Stimulated activated CD4-positive, alpha-beta T cell treated with anti-CD3 and anti-CD28 coated beads, TNF-alpha, amount 100 ng/mL, for 48 hours (primary cell): Measurements from ENCODE around the gene TLCD3B.
A peak's percentile ranks its signal among the peaks of the same experiment; 100 is the strongest.

ENCODE experiments used
- DNase-seq, 3 donors: peaks; one replicate each; pipeline ENCODE4 v3.0.0-alpha.2; 2020; ENCODE audit warnings: low read depth in 3 of 3

TLCD3B gene, protein sequence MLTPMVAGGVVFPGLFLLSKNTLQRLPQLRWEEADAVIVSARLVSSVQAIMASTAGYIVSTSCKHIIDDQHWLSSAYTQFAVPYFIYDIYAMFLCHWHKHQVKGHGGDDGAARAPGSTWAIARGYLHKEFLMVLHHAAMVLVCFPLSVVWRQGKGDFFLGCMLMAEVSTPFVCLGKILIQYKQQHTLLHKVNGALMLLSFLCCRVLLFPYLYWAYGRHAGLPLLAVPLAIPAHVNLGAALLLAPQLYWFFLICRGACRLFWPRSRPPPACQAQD

DNA sequence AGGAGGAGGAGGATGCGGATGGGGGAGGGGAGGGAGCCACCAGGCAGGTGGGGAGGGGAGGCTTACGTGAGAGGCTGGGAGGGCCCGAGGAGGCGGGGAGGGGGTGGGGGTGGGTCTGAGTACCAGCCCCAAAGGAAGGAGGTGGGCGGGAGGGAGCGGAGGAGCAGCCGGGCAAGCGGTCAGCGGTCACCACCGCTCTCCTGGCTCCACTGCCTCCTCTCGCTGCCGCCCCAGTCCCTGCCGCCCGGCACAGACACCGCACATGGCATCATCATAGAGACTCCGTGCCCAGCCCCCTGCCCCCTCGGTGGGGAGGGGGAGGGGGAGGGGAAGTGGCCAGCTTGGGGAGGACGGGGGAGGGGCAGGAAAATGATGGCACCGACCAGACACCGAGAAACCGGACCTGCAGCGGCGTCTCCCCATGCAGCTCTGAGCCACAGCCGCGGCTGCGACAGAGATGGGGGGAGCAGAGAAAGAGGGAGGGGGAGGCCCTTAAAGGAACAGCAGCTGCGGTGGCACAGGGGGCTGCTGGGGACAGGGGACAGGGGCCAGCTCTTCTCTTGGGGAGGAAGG lies at the start of gene TLCD3B:
TLCD3B (minus strand) TSS at position 431 of the 573 bp plus-strand sequence. CDS start 744 bp downstream, outside the sequence.
- no peak for DNase-seq

DNA sequence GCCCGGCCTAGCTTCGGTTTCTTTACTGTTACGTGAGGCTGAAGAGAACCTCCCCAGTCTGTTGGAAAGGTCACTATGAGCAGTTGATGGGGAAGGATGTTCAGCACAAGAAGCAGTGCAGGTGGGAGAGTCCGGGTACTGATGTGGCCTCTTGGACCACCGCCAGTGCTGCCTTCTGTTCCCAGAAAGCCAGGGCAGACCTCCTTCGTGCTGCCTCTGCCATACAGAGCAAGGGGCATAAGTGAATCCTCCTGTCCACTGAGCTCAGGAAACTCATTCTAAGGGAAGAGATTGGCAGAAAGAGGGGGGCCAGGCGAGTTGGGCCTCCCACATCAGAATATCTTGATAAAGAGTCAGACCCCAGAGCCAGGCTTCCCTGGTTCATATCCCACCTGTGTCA lies 48.4 kb upstream of the TLCD3B start:
- no peak for DNase-seq

DNA sequence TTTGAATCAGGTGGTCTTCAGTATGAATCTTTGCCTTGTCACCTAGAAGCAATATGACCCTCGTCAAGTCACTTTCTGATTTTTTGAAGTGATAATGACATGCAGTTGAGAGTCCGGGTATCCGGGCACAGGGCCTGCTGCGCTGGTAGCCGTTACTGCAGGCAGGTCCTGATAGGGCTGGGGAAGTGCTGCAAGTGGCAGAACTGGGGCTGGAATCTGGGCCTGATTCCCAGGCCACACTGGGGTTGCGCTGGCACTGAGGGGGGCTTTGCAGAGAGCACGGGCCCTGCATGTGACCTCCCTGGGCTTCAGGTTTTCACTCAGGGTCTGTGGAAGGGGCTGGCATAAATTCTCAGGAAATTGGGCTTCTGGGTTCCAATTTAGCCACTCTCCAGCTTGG lies 47.7 kb upstream of the TLCD3B start:
- no peak for DNase-seq

DNA sequence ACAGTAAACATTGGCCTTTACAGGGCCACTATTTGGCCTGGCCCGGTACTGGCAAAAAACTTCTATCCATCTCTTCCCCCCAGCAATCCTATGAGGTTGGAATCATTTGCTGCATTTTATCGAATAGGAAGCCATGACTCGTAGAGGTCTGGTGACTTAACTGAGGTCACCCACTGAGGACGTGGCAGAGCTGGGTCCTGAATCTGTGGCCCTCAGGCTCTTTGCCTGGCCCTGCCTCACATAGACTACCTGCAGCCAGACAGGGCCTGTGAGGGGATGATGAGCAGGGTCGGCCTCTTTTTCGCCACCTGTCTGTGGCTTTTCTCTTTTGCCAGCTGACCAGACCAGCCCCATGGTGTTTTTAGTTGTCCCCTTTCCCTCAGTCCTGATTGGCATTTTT lies 46.6 kb upstream of the TLCD3B start:
- no peak for DNase-seq

DNA sequence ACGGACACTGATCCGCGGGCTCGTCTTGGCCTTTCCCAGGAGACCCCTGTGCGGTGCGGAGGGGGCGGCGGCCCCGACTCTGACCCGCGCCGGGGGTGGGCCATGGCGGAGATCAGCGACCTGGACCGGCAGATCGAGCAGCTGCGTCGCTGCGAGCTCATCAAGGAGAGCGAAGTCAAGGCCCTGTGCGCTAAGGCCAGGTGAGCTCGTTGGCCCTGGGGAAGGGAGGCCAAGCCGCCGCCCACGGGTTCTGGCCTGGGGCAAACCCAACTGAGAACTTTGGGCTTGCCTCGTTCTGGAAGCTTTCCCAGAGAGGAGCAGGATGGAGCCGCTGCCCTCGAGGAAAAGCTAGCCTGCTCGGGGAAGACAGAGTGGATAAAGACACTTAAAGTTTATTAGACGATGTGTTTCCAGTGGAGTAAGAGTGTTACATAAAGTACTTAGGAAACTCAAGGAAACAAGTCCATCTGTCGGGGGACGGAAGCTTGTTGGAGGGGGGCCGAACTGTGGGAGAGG lies 45.3 kb upstream of the TLCD3B start:
- DNase-seq: no peak

DNA sequence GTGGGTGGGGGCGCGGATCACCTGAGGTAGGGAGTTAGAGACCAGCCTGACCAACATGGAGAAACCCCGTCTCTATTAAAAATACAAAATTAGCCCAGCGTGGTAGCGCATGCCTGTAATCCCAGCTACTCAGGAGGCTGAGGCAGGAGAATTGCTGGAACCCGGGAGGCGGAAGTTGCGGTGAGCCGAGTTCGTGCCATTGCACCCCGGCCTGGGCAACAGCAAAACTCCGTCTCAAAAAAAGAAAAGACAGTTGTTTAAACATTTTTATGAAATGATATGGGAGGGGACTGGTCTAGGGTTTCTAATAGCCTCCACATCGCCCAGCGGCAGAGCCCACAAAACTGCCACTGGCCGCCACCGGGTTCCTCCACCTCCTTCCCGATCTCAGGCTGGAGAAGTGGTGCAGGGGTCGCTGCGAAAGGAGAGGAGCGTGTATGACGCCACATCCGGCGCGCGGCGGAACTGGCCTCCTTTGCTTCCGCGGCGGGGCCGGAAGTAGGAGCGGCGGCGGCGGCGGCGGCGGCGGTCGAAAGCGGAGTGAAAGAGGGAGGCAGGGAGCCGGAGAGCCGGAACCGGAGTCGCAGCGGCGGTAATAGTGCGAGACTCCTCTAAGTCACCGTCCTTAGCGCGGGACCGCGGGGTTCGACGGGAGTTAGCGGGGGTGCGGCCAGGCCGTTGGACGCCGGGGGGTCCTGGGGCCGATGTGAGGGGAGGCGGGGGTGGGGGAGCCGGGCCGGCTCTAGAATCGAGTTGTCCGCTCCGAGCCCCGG lies 44.6 kb upstream of the TLCD3B start, which contains the start of gene PPP4C:
PPP4C (plus strand) TSS at position 492 of the 773 bp plus-strand sequence. CDS start 384 bp downstream, outside the sequence.
- DNase-seq: peak; percentile 71 to 90 (median 86)

DNA sequence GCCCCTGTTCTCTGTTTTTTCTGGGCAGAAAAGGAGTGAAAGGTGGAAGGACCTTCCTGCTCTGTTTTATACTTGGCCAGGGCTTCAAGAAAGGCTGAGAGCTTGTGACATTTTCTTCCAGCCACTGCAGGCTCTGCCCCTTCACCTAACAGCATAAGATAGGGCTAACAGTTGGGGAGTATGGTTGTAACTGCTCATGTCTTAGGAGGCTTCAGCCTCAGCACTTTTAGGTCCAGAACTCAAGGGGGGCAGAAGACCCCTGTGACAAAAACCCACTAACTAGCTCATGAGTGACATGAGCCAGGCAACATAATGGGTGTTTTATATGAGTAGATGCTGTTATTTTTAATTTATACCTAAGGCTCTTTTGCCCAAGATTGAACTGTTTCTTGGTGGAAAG lies 39.4 kb upstream of the TLCD3B start:
- no peak for DNase-seq

DNA sequence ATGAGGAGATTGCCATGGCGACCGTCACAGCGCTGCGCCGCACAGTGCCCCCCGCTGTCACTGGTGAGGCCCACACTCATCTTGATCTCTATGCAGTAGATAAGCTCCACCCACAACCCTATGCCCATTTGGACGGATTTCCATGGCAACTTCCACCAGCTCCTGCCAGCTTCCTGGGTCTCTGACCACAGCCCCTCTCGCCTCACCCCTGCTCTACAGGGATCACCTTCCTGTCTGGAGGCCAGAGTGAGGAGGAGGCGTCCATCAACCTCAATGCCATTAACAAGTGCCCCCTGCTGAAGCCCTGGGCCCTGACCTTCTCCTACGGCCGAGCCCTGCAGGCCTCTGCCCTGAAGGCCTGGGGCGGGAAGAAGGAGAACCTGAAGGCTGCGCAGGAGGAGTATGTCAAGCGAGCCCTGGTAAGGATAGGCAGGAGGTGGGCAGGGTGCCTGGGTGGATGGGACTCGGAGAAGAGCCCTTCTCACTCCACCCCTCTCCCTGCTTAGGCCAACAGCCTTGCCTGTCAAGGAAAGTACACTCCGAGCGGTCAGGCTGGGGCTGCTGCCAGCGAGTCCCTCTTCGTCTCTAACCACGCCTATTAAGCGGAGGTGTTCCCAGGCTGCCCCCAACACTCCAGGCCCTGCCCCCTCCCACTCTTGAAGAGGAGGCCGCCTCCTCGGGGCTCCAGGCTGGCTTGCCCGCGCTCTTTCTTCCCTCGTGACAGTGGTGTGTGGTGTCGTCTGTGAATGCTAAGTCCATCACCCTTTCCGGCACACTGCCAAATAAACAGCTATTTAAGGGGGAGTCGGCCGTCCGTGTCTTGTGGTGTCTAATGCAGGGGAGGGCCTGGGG lies 38.8 kb upstream of the TLCD3B start:
- no peak for DNase-seq

DNA sequence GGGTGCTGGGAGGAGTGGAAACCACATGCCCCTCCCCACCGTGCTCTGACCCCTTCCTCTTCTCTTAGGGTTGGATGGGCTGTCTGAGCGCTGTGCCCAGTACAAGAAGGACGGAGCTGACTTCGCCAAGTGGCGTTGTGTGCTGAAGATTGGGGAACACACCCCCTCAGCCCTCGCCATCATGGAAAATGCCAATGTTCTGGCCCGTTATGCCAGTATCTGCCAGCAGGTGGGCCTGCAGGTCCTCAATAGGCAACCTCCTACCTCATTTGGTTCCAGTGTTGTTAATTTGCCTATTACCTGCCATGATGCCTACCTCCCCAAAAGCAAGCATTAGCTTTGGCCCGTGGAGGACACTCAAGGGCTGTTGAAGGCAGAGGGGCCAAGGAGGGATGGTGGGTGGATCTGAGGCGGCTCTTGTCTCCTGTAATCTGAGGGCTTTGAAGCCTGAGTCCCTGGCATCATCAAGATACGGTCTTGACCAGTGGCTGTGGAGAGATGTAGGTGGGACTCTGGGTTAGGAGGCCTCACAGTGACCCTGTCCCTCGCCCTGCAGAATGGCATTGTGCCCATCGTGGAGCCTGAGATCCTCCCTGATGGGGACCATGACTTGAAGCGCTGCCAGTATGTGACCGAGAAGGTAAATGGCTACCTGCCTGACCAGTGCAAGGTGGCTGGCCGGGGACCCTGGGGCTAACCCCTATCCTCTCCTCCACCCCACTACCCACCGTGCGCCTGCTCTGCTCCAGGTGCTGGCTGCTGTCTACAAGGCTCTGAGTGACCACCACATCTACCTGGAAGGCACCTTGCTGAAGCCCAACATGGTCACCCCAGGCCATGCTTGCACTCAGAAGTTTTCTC lies 37.9 kb upstream of the TLCD3B start:
- DNase-seq: peak in 2 of 3 donors; percentile 32 to 40

DNA sequence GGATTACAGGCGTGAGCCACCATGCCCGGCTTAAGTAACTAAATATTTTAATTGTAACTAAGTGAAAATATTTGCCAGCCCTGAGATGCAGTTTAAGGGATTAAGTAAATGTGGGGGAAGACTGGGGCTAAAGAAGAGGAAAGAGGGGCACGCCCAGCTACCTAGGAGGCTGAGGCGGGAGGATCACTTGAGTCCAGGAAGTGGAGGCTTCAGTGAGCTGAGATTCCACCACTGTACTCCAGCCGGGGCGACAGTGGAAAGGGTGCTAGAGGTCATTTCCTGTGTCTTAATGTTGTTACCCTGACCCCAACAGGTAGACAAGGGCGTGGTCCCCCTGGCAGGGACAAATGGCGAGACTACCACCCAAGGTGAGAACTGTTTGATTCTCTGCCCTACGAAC lies 37.3 kb upstream of the TLCD3B start:
- no peak for DNase-seq

DNA sequence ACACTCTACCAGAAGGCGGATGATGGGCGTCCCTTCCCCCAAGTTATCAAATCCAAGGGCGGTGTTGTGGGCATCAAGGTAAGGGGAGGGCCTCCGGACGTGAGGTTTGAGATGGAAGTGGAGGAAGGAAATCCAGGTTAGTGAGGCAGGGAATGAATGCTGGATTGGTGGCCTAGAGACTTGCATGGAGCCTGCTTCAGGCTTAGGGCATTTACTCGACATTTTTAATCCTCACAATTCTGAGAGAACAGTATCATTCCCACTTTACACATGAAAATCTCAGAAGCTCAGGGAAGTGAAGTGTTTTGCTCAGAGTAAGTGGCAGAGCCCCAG lies 36.5 kb upstream of the TLCD3B start:
- DNase-seq: no peak

DNA sequence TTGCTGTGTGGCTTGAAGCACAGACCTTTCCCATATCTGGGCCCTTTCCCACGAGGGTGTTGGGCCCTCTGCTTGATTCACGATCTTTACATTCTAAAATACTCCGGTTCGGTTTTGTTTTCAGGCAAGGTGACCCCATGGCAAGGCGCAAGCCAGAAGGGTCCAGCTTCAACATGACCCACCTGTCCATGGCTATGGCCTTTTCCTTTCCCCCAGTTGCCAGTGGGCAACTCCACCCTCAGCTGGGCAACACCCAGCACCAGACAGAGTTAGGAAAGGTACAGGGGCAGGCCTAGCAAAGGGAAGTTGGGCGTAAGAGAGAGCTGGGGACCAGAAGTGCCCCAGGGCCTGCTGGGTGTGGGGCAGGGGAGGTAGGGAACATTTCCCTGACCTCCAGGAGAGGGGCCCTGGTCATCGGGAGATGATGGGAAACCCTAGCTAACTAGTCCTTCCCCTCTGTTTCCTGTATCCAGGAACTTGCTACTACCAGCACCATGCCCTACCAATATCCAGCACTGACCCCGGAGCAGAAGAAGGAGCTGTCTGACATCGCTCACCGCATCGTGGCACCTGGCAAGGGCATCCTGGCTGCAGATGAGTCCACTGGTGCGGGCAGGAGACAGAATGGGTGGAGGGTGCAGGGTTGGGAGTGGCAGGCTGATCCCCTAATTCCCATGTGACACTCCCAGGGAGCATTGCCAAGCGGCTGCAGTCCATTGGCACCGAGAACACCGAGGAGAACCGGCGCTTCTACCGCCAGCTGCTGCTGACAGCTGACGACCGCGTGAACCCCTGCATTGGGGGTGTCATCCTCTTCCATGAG lies 35.9 kb upstream of the TLCD3B start:
- no peak for DNase-seq

DNA sequence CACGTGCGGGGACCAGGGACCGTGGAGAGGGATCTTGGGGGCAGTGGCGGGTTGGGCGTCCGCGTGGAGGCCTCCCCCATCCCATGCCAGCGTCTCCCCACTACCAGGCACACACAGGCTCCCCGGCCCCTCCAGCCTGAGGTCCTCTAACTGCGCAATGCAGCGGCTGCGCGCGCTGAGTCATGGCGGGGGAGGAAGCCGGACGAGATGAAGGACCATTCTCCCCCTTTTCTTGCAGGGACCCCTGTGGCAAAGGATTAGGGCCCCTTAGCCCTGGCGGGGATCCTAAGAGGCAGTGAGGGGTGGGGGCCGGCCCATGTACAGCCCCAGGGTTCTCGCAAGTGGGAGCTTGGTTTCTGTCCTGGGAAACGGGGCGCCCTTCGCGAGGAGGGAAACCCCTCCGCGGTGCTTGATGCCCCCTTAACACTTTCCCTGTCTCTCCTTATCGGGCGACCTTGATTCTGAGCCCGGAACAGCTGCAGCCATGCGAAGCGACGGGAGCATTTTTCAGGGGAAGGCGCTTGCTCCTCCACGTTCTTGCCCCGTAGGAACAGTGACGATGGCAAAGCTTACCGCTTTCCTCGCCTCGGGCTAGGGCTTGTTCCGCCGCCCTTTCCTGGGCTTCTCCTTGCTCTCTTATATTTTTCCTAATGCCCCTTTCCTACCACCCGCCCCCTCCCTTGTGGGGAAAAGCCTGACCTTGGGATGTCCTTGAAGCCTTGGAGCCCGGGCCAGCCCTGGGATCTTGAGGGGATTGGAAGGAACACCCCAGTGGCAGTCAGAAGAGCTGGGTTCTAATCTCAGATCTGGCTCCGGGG lies 35.1 kb upstream of the TLCD3B start:
- DNase-seq: peak in 1 of 3 donors; percentile 27

DNA sequence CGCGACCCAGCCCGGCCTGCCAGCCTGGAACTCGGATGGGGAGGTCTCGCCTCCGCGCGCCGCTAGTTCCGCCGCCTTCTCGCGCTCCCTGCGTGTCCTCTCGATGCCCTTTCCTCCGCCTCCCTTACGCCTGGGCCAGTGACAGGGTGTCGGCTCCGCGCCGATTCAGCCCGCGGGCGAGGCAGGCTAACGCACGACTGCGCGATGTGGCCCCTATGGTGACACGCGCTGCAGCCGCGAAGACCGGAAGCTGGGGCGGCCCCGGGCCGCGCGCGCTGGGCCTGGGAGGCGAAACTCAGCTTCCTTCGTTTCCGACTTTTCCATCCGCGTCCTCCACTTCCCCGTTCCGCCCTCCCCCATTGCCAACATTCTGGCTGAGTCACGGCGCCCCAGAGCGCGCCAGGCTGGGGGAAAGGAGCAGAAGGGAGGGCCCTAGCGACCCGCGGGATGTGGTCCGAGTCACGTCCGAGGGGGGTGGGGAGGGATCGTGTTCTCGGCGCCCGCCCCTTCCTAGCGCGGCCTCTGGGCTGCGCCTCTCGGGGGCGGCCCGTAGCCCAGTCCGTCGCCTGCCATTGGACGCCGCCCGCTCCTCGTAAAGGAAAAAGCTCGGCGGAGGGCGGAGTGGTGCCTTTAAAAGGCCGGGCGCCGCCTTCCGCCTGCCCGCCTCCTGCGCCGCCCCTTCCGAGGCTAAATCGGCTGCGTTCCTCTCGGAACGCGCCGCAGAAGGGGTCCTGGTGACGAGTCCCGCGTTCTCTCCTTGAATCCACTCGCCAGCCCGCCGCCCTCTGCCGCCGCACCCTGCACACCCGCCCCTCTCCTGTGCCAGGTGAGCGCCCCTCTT lies 34.3 kb upstream of the TLCD3B start, which contains the start of gene ALDOA:
ALDOA (plus strand) TSS at position 659 of the 841 bp plus-strand sequence. CDS start 1,138 bp downstream, outside the sequence.
- peak; percentile 96 to 98 (median 96) for DNase-seq

DNA sequence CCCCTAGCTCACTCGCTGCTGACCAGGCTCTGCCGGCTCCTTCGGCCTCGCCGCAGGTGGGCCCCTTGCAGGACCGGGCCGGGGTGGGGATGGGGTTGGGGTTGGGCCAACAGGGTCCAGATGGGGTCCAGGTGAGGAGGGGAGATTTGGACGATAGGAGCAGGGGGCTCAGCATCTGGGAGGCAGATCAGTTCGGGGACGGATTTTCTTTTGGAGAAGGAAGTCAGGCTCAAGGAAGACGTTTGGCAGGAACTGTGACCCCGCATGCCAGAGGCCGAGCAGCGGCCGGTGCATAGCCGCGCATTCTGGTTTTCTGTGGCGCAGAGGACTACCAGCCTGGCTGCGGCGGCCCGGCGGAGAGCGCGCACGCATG lies 33.6 kb upstream of the TLCD3B start:
- no peak for DNase-seq

DNA sequence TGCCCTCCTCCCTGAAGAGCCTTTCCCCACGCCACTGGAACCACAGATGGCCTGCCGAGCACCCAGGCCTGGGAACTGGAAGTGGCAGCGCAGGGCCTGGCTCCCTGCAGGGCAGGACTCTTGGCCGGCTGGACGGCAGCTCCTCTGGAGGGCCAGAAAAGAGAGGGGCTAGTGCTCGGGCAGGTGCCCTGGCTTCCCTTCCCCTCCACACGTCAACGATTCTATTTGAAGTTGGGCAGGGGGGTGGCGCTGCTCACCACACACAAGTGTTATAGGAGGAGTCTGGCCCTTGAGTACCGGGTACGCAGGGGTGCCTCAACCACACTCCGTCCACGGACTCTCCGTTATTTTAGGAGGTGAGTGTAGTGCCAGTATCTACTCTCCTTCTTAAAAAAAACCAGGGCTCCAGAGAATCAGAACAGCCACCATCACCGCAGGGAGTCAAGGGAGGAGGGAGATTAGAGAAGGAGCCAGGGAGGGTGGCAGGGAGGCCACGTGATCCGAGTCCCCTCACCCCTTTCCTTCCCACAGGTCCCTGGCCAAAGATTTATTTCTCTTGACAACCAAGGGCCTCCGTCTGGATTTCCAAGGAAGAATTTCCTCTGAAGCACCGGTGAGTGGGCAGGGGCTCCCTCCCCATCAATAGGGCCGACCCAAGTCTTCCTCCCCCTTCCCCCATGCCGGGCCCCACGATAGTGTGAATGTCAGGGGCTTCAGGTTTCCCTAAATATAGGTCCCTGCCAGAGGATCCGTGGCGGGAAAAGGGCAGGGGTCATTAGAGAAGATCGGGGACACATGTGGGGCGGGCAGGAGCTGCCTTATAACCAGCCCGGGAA lies 33.0 kb upstream of the TLCD3B start:
- peak in 2 of 3 donors; percentile 55 to 68 for DNase-seq

DNA sequence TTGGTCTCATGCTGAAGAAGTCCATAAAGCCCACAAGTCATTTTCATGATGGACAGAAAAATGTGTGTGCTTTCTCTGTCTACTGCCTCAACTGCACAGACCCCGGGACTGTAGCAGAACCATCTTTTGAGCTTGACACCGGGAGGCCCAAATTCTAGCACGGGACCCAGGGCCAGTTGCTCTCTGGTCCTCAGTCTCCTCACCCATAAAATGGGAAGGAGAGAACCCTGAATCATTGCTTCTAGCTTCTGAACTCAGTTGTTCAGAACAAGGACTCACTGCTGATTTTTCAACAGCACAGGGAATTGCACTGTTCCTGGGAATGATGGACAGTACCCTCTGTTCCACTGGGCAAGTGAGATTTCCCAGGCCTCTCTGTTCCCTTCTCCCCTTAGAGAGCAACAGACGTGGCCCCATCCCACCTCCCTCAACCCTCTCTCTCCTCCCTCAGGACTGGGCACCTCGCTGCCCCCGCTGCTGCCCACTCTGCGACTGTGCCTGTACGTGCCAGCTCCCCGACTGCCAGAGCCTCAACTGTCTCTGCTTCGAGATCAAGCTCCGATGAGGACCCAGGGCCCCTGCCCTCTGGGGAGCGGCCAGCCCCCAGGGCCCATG lies 32.3 kb upstream of the TLCD3B start:
- no peak for DNase-seq
